GM18508 (cell line): ENCODE data around the gene SLC35G2.
"Not testable (repeated sequence)": the region's sequence is repeated elsewhere in the genome, so short reads cannot be mapped to it uniquely, and the experiment has no call there.

Source experiments
- ATAC-seq: cut with Tn5 transposase; IDR thresholded peaks from one replicate; pipeline ENCODE4 v1.9.1; 2021; ENCODE audit warnings: moderate number of reproducible peaks; ENCODE audit not compliant: insufficient read depth, unreplicated experiment

The SLC35G2 gene

GRCh38 chr3:136818769-136819391, at the start of gene SLC35G2:
TSS of gene SLC35G2 (plus strand) at chr3:136819126. CDS start at chr3:136854461, 35,335 bp downstream.
- ATAC-seq, result no peak

GRCh38 chr3:136772709-136773108, 46.2 kb upstream of the SLC35G2 start:
- no peak for ATAC-seq

- ATAC-seq, result no peak
Measured at GRCh38 chr3:136778865-136779264, 40.1 kb upstream of the SLC35G2 start.

GRCh38 chr3:136780741-136781140, 38.2 kb upstream of the SLC35G2 start:
- ATAC-seq, result no peak

- no peak for ATAC-seq
Measured at GRCh38 chr3:136783708-136784191, 35.2 kb upstream of the SLC35G2 start.

GRCh38 chr3:136787349-136787748, 31.6 kb upstream of the SLC35G2 start:
- ATAC-seq, result no peak

GRCh38 chr3:136788154-136788553, 30.8 kb upstream of the SLC35G2 start:
- ATAC-seq, result no peak

GRCh38 chr3:136789976-136790375, 28.9 kb upstream of the SLC35G2 start:
- ATAC-seq, result no peak

GRCh38 chr3:136790786-136791185, 28.1 kb upstream of the SLC35G2 start:
- ATAC-seq, result no peak

GRCh38 chr3:136792556-136793330, 26.2 kb upstream of the SLC35G2 start:
- ATAC-seq, result no peak

GRCh38 chr3:136801146-136801545, 17.8 kb upstream of the SLC35G2 start:
- not testable (repeated sequence) for ATAC-seq

- no peak for ATAC-seq
Measured at GRCh38 chr3:136802481-136802996, 16.4 kb upstream of the SLC35G2 start.

GRCh38 chr3:136804141-136804540, 14.8 kb upstream of the SLC35G2 start:
- ATAC-seq, result no peak

- no peak for ATAC-seq
Measured at GRCh38 chr3:136804813-136805212, 14.1 kb upstream of the SLC35G2 start.

- ATAC-seq, result no peak
Measured at GRCh38 chr3:136805795-136806194, 13.1 kb upstream of the SLC35G2 start.

- no peak for ATAC-seq
Measured at GRCh38 chr3:136811701-136812100, 7.2 kb upstream of the SLC35G2 start.

GRCh38 chr3:136817448-136817847, 1.5 kb upstream of the SLC35G2 start:
- no peak for ATAC-seq

- no peak for ATAC-seq
Measured at GRCh38 chr3:136818191-136818768, 646 bp upstream of the SLC35G2 start.

GRCh38 chr3:136819392-136819730, 435 bp downstream of the SLC35G2 start:
- ATAC-seq, result no peak

GRCh38 chr3:136819731-136820679, 1.1 kb downstream of the SLC35G2 start:
- no peak for ATAC-seq
